GM13977 (cell line): ENCODE results near the gene CDH23.

Source experiments
- DNase-seq: peaks from one replicate; pipeline ENCODE4 v3.0.0; 2012; ENCODE audit warnings: low spot score
- CTCF ChIP-seq: IDR thresholded peaks from 2 replicates; pipeline ENCODE4 v1.5.1; 2012; ENCODE audit warnings: mild to moderate bottlenecking, control low read depth; ENCODE audit not compliant: insufficient read depth; ENCODE audit errors: extremely low read depth, missing control alignments
- in situ Hi-C: fragments of 300-500 bp; cut with MboI; formaldehyde crosslinking; loops from one replicate; pipeline ENCODE4 v1.12.0; 2022; ENCODE audit warnings: low sequenced_read_pairs, low pct_unique_long_range_greater_than_20kb, mixed read lengths, inconsistent platforms; ENCODE audit not compliant: unreplicated experiment

Gene CDH23

GRCh38 chr10:71520042-71520441 lies 123.3 kb downstream of the CDH23 start:
- DNase-seq: no peak
- in situ Hi-C loops: no loop called here
- TF ChIP-seq CTCF: no peak

- TF ChIP-seq CTCF: no peak
- in situ Hi-C loops: no loop called here
- no peak for DNase-seq
Measured at GRCh38 chr10:71521504-71522441, 125.1 kb downstream of the CDH23 start.

GRCh38 chr10:71522442-71523144 lies 125.9 kb downstream of the CDH23 start:
- no peak for TF ChIP-seq CTCF
- in situ Hi-C loops: no loop called here
- no peak for DNase-seq

- no peak for TF ChIP-seq CTCF
- DNase-seq: no peak
- in situ Hi-C loops: no loop called here
Measured at GRCh38 chr10:71523756-71524155, 127.0 kb downstream of the CDH23 start.

- in situ Hi-C loops: no loop called here
- no peak for DNase-seq
- TF ChIP-seq CTCF: no peak
Measured at GRCh38 chr10:71525092-71525491, 128.4 kb downstream of the CDH23 start.

GRCh38 chr10:71525721-71526120 lies 129.0 kb downstream of the CDH23 start:
- no peak for TF ChIP-seq CTCF
- in situ Hi-C loops: no loop called here
- DNase-seq: no peak
